HG03432 (cell line): ENCODE results near the gene AHSP.
"Not testable (repeated sequence)": the region's sequence is repeated elsewhere in the genome, so short reads cannot be mapped to it uniquely, and the experiment has no call there.

Experiments used
- ATAC-seq: cut with Tn5 transposase; IDR thresholded peaks from one replicate; pipeline ENCODE4 v1.9.1; 2021; ENCODE audit warnings: mild to moderate bottlenecking, moderate library complexity; ENCODE audit not compliant: unreplicated experiment

The AHSP gene

GRCh38 chr16:31529937-31530312, 2.2 kb downstream of the AHSP start:
- ATAC-seq: no peak

- ATAC-seq: no peak
These were observed 2.7 kb downstream of the AHSP start for GRCh38 chr16:31530405-31530804.

- no peak for ATAC-seq
These were observed 3.4 kb downstream of the AHSP start for GRCh38 chr16:31531096-31531495.

GRCh38 chr16:31532120-31532519, 4.4 kb downstream of the AHSP start:
- ATAC-seq: no peak

- no peak for ATAC-seq
These were observed 5.2 kb downstream of the AHSP start for GRCh38 chr16:31532896-31533295.

- ATAC-seq: no peak
These were observed 8.0 kb downstream of the AHSP start for GRCh38 chr16:31535737-31536136.

- ATAC-seq: no peak
These were observed 9.2 kb downstream of the AHSP start for GRCh38 chr16:31536804-31537361.

GRCh38 chr16:31537362-31538242, 9.9 kb downstream of the AHSP start:
- no peak for ATAC-seq

GRCh38 chr16:31538243-31538598, 10.5 kb downstream of the AHSP start:
- ATAC-seq: not testable (repeated sequence)

GRCh38 chr16:31539762-31540161, 12.1 kb downstream of the AHSP start:
- not testable (repeated sequence) for ATAC-seq

- ATAC-seq: no peak
These were observed 15.1 kb downstream of the AHSP start for GRCh38 chr16:31542763-31543162.

GRCh38 chr16:31561426-31562233, 33.9 kb downstream of the AHSP start:
- no peak for ATAC-seq

GRCh38 chr16:31568577-31569359, 41.1 kb downstream of the AHSP start:
- no peak for ATAC-seq

- no peak for ATAC-seq
These were observed 41.6 kb downstream of the AHSP start for GRCh38 chr16:31569360-31569717.

- no peak for ATAC-seq
These were observed 45.1 kb downstream of the AHSP start for GRCh38 chr16:31572821-31573220.

GRCh38 chr16:31574159-31574558, 46.5 kb downstream of the AHSP start:
- ATAC-seq: not testable (repeated sequence)

GRCh38 chr16:31577411-31577810, 49.7 kb downstream of the AHSP start:
- ATAC-seq: no peak
